ENCODE measurements around the gene OR5M11. TPM values are rescaled to one million over a fixed set of nuclear protein-coding genes. Genes with fewer than 3 reads are reported as not detected.

OR5M11 gene
- total and polyA plus RNA-seq, 4 donors, result not detected

DNA sequence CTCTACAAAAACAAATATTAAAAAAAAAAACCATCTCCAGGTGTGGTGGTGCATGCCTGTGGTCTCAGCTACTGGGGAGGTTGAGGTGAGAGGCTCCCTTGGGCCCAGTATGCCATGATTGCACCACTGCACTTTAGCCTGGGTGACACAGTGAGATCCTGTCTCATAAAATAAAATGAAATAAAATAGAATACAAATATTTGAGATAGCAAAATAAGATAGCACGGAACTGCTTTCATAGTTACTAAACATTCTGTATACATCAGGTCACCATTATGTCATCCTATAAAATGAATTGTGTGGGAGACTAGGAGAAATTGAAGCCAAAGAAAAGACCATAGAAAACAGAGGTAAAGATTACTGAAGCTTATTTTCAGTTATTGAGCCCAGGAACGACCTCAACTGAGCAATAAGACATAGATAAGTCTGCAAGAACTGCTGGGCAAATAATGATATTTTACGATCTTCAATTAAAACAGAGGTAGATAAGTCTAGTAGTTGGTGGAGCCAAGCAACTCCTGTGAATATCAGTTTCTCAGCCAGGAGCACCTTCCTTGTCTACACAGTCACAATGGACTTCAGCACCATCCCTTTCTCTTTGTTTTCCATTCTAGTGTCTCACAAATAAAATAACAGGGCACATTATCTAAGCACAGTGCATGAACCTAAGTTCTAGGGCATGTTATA is 9.9 kb downstream of the OR5M11 start:
- no peak overlapping the region for H3K27ac ChIP-seq (ENCODE audit: low read depth in 1 of 2, low read length in 2 of 2)
- no peak overlapping the region for H3K9ac ChIP-seq (ENCODE audit: low read depth in 1 of 2, low read length in 2 of 2)
- H3K36me3 ChIP-seq (ENCODE audit: control insufficient read depth in 4 of 4, insufficient read depth in 3 of 4, low read depth in 1 of 4, low read length in 3 of 4), result no peaks in the 10 kb centered on the region
- H3K9me3 ChIP-seq (ENCODE audit: control insufficient read depth in 4 of 4, low read length in 3 of 4), result no peaks in the 10 kb centered on the region
- no peak for TF ChIP-seq TAF1 (conservative IDR thresholded peaks at IDR 0.05)
- TF ChIP-seq, protein P1, sequence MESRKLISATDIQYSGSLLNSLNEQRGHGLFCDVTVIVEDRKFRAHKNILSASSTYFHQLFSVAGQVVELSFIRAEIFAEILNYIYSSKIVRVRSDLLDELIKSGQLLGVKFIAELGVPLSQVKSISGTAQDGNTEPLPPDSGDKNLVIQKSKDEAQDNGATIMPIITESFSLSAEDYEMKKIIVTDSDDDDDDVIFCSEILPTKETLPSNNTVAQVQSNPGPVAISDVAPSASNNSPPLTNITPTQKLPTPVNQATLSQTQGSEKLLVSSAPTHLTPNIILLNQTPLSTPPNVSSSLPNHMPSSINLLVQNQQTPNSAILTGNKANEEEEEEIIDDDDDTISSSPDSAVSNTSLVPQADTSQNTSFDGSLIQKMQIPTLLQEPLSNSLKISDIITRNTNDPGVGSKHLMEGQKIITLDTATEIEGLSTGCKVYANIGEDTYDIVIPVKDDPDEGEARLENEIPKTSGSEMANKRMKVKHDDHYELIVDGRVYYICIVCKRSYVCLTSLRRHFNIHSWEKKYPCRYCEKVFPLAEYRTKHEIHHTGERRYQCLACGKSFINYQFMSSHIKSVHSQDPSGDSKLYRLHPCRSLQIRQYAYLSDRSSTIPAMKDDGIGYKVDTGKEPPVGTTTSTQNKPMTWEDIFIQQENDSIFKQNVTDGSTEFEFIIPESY (IDR thresholded peaks at IDR 0.05), result no peak
- TF ChIP-seq YY1 (IDR thresholded peaks at IDR 0.05), result no peak
- TF ChIP-seq, protein P2, sequence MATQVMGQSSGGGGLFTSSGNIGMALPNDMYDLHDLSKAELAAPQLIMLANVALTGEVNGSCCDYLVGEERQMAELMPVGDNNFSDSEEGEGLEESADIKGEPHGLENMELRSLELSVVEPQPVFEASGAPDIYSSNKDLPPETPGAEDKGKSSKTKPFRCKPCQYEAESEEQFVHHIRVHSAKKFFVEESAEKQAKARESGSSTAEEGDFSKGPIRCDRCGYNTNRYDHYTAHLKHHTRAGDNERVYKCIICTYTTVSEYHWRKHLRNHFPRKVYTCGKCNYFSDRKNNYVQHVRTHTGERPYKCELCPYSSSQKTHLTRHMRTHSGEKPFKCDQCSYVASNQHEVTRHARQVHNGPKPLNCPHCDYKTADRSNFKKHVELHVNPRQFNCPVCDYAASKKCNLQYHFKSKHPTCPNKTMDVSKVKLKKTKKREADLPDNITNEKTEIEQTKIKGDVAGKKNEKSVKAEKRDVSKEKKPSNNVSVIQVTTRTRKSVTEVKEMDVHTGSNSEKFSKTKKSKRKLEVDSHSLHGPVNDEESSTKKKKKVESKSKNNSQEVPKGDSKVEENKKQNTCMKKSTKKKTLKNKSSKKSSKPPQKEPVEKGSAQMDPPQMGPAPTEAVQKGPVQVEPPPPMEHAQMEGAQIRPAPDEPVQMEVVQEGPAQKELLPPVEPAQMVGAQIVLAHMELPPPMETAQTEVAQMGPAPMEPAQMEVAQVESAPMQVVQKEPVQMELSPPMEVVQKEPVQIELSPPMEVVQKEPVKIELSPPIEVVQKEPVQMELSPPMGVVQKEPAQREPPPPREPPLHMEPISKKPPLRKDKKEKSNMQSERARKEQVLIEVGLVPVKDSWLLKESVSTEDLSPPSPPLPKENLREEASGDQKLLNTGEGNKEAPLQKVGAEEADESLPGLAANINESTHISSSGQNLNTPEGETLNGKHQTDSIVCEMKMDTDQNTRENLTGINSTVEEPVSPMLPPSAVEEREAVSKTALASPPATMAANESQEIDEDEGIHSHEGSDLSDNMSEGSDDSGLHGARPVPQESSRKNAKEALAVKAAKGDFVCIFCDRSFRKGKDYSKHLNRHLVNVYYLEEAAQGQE (IDR thresholded peaks at IDR 0.05), result no peak
- TF ChIP-seq HNF4A (conservative IDR thresholded peaks at IDR 0.05), result no peak
- TF ChIP-seq, protein P3, sequence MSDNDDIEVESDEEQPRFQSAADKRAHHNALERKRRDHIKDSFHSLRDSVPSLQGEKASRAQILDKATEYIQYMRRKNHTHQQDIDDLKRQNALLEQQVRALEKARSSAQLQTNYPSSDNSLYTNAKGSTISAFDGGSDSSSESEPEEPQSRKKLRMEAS (IDR thresholded peaks at IDR 0.05), result no peak
- TF ChIP-seq FOXA2 (IDR thresholded peaks at IDR 0.05), result no peak
- TF ChIP-seq RAD21 (IDR thresholded peaks at IDR 0.05), result no peak
- no peak for TF ChIP-seq RXRA (IDR thresholded peaks at IDR 0.05)
- no peak for TF ChIP-seq GABPA (IDR thresholded peaks at IDR 0.05 in 1 of 2, conservative IDR thresholded peaks at IDR 0.05 in 1 of 2)
- TF ChIP-seq, protein P4, sequence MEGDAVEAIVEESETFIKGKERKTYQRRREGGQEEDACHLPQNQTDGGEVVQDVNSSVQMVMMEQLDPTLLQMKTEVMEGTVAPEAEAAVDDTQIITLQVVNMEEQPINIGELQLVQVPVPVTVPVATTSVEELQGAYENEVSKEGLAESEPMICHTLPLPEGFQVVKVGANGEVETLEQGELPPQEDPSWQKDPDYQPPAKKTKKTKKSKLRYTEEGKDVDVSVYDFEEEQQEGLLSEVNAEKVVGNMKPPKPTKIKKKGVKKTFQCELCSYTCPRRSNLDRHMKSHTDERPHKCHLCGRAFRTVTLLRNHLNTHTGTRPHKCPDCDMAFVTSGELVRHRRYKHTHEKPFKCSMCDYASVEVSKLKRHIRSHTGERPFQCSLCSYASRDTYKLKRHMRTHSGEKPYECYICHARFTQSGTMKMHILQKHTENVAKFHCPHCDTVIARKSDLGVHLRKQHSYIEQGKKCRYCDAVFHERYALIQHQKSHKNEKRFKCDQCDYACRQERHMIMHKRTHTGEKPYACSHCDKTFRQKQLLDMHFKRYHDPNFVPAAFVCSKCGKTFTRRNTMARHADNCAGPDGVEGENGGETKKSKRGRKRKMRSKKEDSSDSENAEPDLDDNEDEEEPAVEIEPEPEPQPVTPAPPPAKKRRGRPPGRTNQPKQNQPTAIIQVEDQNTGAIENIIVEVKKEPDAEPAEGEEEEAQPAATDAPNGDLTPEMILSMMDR (IDR thresholded peaks at IDR 0.05; ENCODE audit: low read depth, low read length, missing input control), result no peak
- TF ChIP-seq, protein P5, sequence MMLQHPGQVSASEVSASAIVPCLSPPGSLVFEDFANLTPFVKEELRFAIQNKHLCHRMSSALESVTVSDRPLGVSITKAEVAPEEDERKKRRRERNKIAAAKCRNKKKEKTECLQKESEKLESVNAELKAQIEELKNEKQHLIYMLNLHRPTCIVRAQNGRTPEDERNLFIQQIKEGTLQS (IDR thresholded peaks at IDR 0.05), result no peak
- TF ChIP-seq JUND (IDR thresholded peaks at IDR 0.05), result no peak
- TF ChIP-seq SP1 (IDR thresholded peaks at IDR 0.05), result no peak
- H3K4me3 ChIP-seq (ENCODE audit: low read depth in 1 of 3, low read length in 3 of 3), result no peak overlapping the region
- H3K4me1 ChIP-seq (ENCODE audit: control insufficient read depth in 4 of 4, insufficient read depth in 4 of 4, low read length in 3 of 4), result no peaks in the 10 kb centered on the region
- 57% methylated on average over 3 of the region's 3 CpGs for WGBS
- H3K27me3 ChIP-seq (ENCODE audit: control insufficient read depth in 4 of 4, insufficient read depth in 4 of 4, low read length in 3 of 4), result no peaks in the 10 kb centered on the region
- DNase-seq (ENCODE audit: low spot score), result no peak

DNA sequence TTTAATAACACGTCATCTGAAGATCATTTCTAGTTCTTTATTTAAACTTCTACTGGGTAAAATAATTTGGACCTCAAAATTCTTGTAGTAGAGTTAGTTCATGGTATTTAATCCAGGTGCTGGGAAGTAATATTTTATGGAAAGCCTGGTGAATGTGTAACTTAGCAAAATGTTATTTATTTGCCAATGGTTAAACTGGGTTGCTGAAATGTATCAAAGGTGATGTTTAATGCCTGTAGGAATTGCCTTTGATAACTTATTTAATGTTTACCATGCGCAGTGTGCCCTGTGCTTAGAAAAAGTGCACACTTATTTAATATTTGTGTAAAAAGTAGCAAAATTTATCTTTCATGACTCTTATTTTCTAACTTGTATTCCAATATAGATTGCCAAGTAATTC is 11.2 kb downstream of the OR5M11 start:
- H3K27me3 ChIP-seq (ENCODE audit: control insufficient read depth in 4 of 4, insufficient read depth in 4 of 4, low read length in 3 of 4), result no peaks in the 10 kb centered on the region
- DNase-seq (ENCODE audit: low spot score), result no peak
- H3K4me3 ChIP-seq (ENCODE audit: low read depth in 1 of 3, low read length in 3 of 3), result no peak overlapping the region
- H3K27ac ChIP-seq (ENCODE audit: low read depth in 1 of 2, low read length in 2 of 2), result no peak overlapping the region
- H3K9me3 ChIP-seq (ENCODE audit: control insufficient read depth in 4 of 4, low read length in 3 of 4), result no peaks in the 10 kb centered on the region
- no peaks in the 10 kb centered on the region for H3K4me1 ChIP-seq (ENCODE audit: control insufficient read depth in 4 of 4, insufficient read depth in 4 of 4, low read length in 3 of 4)
- H3K36me3 ChIP-seq (ENCODE audit: control insufficient read depth in 4 of 4, insufficient read depth in 3 of 4, low read depth in 1 of 4, low read length in 3 of 4), result no peaks in the 10 kb centered on the region
- WGBS, result 55% methylated on average over 2 of the region's 2 CpGs
- no peak overlapping the region for H3K9ac ChIP-seq (ENCODE audit: low read depth in 1 of 2, low read length in 2 of 2)
- TF ChIP-seq, protein P2 (IDR thresholded peaks at IDR 0.05), result no peak
- no peak for TF ChIP-seq GABPA (IDR thresholded peaks at IDR 0.05 in 1 of 2, conservative IDR thresholded peaks at IDR 0.05 in 1 of 2)
- no peak for TF ChIP-seq NR2F2 (IDR thresholded peaks at IDR 0.05)
- TF ChIP-seq HNF4G (IDR thresholded peaks at IDR 0.05), result no peak
- TF ChIP-seq, protein P5 (IDR thresholded peaks at IDR 0.05), result no peak
- TF ChIP-seq TAF1 (conservative IDR thresholded peaks at IDR 0.05), result no peak
- no peak for TF ChIP-seq JUND (IDR thresholded peaks at IDR 0.05)
- TF ChIP-seq, protein P4 (IDR thresholded peaks at IDR 0.05; ENCODE audit: low read depth, low read length, missing input control), result no peak

Data from liver (tissue), 9 donors.